Activated CD8-positive, alpha-beta memory T cell treated with anti-CD3 and anti-CD28 coated beads for 4 hours (primary cell): ENCODE data around the gene KIF1C.

Source experiments
- DNase-seq, 2 donors: peaks; one replicate each; pipeline ENCODE4 v3.0.0-alpha.2; 2020; ENCODE audit warnings: low read depth in 2 of 2

Gene KIF1C

GRCh38 chr17:4997302-4998026 is at the start of gene KIF1C, which contains the start of gene INCA1:
TSS of gene KIF1C (plus strand) at chr17:4997950. CDS start at chr17:5000247, 2,297 bp downstream.
TSS of gene INCA1 (minus strand) at chr17:4997522. CDS start at chr17:4994437, 3,085 bp downstream.
- DNase-seq, result peak; percentile 74 to 77

- peak; percentile 79 to 85 for DNase-seq
Observed at GRCh38 chr17:4948166-4948930, 49.4 kb upstream of the KIF1C start, which contains the start of gene PFN1. TSS of gene PFN1 (minus strand) at chr17:4948530. CDS start at chr17:4948394, 136 bp downstream.

DNA sequence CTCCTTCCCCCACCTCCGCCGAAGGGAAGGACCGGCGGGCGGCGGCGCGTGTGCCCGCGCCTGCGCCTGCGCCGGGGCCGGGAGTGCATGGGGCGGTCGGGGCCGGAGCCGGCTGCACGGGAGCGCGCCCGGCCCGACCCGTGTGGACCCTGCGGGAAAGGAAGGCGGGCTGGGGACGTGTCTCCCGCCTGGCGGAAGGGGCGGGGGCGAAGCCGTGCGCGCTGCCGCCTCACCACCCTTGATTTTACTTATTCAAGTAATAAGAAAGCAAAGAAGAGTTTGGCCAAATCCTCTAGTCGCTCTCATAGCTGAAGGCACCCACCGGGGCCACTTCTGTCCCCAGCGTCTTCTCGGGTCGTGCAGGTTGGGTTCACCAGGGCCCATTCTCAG is 48.8 kb upstream of the KIF1C start:
- DNase-seq, result no peak

- peak in 1 of 2 donors; percentile 58 for DNase-seq
Observed at GRCh38 chr17:4949321-4950074, 48.3 kb upstream of the KIF1C start.

DNA sequence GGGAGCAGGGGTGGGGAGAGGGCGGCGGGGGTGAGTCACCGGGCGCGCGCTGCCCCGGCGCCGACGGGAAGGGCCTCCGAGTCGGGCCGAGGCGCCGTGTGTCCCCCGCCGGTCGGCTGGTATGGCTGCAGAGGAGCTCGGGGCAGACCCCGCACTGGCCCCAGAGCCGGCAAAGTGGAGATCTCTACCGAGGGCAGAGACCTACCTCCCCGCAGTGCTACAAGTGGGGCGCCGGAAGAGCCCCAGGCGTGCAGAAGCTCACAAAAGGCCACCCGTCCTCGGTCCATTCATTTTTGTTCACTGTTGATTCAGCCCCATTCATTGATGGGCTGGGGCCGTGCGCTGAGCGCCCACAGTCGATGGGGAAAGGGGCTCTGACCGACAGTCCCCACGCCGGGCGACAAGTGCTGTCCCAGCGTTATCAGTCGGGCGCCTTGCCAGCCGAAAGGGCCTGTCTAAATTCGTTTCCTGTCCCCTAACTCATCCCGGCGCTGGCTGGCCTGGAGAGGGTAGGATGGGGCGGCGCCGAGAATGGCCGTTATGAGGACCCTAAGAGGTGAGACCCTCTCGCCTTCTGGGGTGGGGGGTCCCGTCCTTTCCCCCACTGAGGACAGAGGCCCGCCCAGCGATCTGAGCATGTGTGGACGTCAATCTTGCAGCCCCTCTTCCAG is 47.5 kb upstream of the KIF1C start:
- DNase-seq, result no peak

DNA sequence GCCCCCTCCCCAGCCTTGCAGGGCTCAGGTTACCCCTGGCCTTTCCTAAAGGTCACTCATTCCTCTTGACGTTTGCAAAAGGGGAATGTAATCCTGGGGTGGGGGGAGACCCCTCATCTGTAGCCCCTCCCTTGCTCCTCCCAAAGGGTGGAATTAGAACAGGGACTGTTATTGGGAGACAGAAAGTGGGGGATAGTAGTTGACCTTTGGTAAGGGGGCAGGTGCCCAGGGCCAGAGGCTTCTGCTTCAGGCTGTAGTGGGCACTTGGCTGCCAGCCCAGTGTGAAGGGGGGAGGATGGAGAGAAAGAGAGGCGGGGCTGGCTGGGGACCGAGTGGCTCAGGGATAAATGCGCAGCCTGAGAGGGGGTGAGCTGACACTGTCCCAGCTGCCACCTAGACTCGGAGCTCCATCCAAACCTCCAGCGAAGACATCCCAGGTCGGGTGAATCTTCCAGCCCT is 47.0 kb upstream of the KIF1C start, which contains the start of gene ENO3:
ENO3 (plus strand) TSS at position 374 of the 459 bp plus-strand sequence. CDS start 711 bp downstream, outside the sequence.
- DNase-seq, result no peak

DNA sequence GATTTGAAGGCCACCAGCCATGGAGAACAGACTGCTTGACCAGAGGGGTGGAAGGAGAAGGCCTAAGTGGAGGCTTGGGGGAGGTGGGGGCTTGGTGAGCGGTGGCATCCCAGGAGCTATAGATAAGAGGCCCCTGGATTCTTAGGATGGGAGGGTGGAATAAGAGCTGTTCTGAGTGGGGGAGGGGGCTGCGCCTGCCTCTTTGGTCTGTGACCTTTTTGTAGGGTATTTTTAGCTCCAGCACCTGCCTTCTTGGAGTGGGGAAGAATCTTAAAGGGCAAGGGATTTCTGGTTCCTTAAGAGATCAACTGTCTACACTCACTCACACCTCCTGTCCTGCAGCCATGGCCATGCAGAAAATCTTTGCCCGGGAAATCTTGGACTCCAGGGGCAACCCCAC is 46.3 kb upstream of the KIF1C start:
- no peak for DNase-seq

GRCh38 chr17:4953451-4953961 is 44.2 kb upstream of the KIF1C start:
- DNase-seq, result no peak

- no peak for DNase-seq
Observed at GRCh38 chr17:4955091-4955490, 42.7 kb upstream of the KIF1C start.

DNA sequence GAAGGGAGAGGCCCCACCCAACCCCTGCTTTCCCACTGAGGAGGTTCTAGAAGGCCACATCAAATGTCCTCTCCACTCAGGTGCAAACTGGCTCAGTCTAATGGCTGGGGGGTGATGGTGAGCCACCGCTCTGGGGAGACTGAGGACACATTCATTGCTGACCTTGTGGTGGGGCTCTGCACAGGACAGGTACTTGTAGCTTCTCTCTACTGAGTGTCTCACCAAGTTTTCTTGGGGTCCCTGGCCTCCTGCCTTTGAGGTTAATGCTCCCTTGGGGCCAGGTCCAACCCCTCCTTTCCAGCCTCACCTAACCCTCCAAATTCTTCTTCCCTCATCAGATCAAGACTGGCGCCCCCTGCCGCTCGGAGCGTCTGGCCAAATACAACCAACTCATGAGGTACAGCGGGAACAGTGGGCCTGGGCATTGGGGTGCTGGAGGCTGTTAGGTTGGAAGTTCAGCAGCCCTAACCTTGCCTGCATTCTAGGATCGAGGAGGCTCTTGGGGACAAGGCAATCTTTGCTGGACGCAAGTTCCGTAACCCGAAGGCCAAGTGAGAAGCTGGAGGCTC is 41.2 kb upstream of the KIF1C start:
- no peak for DNase-seq

GRCh38 chr17:4958102-4958501 is 39.6 kb upstream of the KIF1C start:
- no peak for DNase-seq

- no peak for DNase-seq
Observed at GRCh38 chr17:4959261-4959965, 38.3 kb upstream of the KIF1C start.

DNA sequence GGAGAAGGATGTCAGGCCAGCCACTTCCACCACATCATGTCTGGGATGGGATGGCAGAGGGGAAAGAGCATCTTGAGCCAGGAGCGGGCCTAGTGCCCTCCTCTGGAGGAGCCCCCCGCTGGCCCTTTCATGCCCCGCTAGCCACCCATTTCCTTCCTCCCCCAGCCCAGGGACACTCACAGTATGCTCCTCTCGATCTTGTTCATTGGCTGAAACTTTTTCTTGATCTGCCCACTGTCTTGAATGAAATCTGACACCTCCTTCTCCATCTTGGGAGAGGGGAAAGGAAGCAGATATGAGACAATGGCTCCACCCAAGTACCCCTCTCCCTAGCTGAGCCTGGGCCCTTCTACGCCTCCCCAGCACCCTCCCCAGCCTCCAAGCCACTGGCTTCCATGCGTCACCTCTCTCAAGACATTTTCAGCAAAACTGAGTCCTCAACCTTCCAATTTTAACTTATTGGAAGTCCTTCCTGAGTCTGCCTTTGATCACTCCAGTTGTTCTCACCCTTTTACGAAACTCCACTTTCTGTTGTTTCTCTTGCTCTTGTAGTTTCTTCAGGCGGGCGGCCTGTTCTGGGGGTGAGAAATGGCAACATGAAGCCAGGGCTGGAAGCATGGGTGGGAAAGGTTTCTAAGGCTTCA is 37.3 kb upstream of the KIF1C start:
- DNase-seq, result no peak

DNA sequence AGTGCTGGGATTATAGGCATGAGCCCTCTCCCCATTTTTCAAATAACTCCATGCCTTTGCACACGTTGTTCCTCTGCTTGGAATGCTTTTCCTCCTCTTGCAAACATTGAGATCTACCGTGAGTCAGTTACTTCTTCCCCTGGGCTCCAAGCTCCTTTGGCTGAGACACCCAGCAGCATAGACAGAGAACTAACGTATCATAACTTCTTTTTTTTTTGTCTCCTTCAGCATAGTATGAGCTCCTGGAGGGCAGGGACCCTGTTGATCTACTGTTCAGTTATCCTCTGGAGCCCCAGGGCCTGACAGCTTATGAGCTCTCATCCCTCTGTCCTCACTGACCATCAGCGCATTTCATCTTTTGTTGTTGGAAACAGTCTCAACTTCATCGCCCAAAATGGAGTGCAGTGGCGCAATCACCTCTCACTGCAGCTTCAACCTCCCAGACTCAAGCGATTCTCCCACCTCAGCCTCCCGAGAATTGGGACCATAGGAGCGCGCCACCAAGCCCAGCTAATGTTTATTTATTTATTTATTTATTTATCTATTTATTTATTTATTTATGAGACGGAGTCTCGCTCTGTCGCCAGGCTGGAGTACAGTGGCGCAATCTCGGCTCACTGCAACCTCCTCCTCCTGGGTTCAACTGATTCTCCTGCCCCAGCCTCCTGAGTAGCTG is 32.3 kb upstream of the KIF1C start:
- no peak for DNase-seq

- DNase-seq, result peak; percentile 81 to 92
Observed at GRCh38 chr17:4966844-4967538, 30.8 kb upstream of the KIF1C start.

GRCh38 chr17:4967539-4968485 is 29.9 kb upstream of the KIF1C start, which contains the start of gene SPAG7:
TSS of gene SPAG7 (minus strand) at chr17:4967817. CDS start at chr17:4967804, 13 bp downstream.
- DNase-seq, result peak; percentile 84 to 87

GRCh38 chr17:4968486-4969046 is 29.2 kb upstream of the KIF1C start:
- DNase-seq, result no peak
